ENCODE results near the gene MTHFD1.

MTHFD1 gene

GRCh38 chr14:64407329-64407728 lies 19.2 kb downstream of the MTHFD1 start:
- no peak for DNase-seq

- no peak for DNase-seq
Observed at GRCh38 chr14:64409126-64409920, 21.2 kb downstream of the MTHFD1 start.

GRCh38 chr14:64410084-64410774 lies 22.1 kb downstream of the MTHFD1 start:
- no peak for DNase-seq

GRCh38 chr14:64411001-64411400 lies 22.8 kb downstream of the MTHFD1 start:
- no peak for DNase-seq

- no peak for DNase-seq
Observed at GRCh38 chr14:64412237-64412636, 24.1 kb downstream of the MTHFD1 start.

GRCh38 chr14:64416348-64416932 lies 28.3 kb downstream of the MTHFD1 start:
- no peak for DNase-seq

GRCh38 chr14:64417055-64417770 lies 29.1 kb downstream of the MTHFD1 start:
- no peak for DNase-seq

GRCh38 chr14:64417771-64418125 lies 29.6 kb downstream of the MTHFD1 start:
- no peak for DNase-seq

- DNase-seq: no peak
Observed at GRCh38 chr14:64419003-64419402, 30.9 kb downstream of the MTHFD1 start.

- no peak for DNase-seq
Observed at GRCh38 chr14:64421166-64421565, 33.0 kb downstream of the MTHFD1 start.

GRCh38 chr14:64422005-64422404 lies 33.9 kb downstream of the MTHFD1 start:
- DNase-seq: no peak

GRCh38 chr14:64422756-64423155 lies 34.6 kb downstream of the MTHFD1 start:
- DNase-seq: no peak

GRCh38 chr14:64423987-64424386 lies 35.8 kb downstream of the MTHFD1 start:
- no peak for DNase-seq

GRCh38 chr14:64434528-64434927 lies 46.4 kb downstream of the MTHFD1 start:
- no peak for DNase-seq

GRCh38 chr14:64438181-64438841 lies 50.2 kb downstream of the MTHFD1 start:
- DNase-seq: no peak

GRCh38 chr14:64439141-64439540 lies 51.0 kb downstream of the MTHFD1 start:
- no peak for DNase-seq

- no peak for DNase-seq
Observed at GRCh38 chr14:64440494-64440893, 52.3 kb downstream of the MTHFD1 start.

GRCh38 chr14:64442300-64442988 lies 54.3 kb downstream of the MTHFD1 start:
- DNase-seq: no peak

- DNase-seq: no peak
Observed at GRCh38 chr14:64444140-64444539, 56.0 kb downstream of the MTHFD1 start.

GRCh38 chr14:64444984-64445845 lies 57.1 kb downstream of the MTHFD1 start:
- peak in 1 of 2 donors; percentile 34 for DNase-seq

All from stimulated activated CD4-positive, alpha-beta T cell treated with anti-CD3 and anti-CD28 coated beads, Interleukin-2, amount 100 ng/mL, for 24 hours (primary cell).